Activated T-cell treated with anti-CD3 and anti-CD28 coated beads, Interleukin-2, amount 50 U/mL, for 48 hours (primary cell): ENCODE measurements around the gene ZBTB17.
A peak's percentile ranks its signal among the peaks of the same experiment; 100 is the strongest.
"Not testable (repeated sequence)": the region's sequence is repeated elsewhere in the genome, so short reads cannot be mapped to it uniquely, and the experiment has no call there.

ENCODE experiments used
- DNase-seq, 2 experiments: peaks; one replicate each; pipeline ENCODE4 v3.0.0-alpha.2; 2020

The ZBTB17 gene

GRCh38 chr1:15988856-15989736, 13.2 kb upstream of the ZBTB17 start:
- no peak for DNase-seq

DNA sequence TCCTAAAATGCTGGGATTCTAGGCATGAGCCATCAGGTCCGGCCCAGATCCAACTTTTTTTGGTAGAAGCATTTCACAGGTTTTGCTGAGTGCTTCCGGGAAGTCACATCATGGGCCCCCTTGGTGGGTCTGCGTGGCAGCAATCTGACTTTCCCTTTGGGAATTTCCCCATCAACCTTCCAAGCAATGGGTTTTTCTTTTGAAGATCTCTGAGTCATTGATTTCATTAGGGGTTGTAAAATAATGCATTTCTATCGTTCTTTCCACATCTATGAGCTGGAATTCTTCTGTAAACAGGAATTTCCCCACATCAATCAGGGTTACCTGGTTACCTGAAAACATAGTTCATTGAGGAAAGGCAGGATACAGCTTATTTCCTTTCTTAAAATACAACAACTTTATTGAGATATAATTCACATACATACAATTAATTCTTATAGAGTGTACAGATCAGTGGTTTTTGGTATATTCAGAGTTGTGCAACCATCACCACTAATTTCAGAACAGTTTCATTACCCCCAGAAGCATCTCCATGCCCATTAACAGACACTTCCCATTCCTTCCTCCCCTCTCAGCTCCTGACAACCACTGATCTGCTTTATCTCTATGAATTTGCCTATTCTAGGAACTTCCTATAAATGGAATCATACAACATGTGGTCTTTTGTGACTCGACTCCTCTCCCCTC, 9.9 kb upstream of the ZBTB17 start:
- no peak for DNase-seq

DNA sequence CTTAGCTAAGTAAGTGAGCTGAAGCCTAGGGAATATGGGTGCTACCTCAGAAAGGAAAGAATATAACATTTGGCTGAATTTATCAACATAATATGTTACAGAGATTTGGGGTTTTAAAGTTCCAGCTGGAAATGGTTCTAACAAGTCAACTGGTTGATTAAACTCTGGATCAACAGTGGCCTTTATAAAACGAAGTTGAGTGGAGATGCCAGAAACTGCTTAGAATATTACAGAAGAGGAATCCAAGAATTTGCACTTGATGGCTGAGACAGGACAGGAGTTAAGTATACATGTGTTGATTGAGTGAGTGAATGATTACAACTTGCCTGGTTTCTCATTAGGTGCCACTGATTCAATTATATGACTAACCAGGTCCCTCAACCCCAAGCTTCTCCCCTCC, 7.4 kb upstream of the ZBTB17 start:
- no peak for DNase-seq

- no peak for DNase-seq
Observed at GRCh38 chr1:15981679-15982078, 5.8 kb upstream of the ZBTB17 start.

DNA sequence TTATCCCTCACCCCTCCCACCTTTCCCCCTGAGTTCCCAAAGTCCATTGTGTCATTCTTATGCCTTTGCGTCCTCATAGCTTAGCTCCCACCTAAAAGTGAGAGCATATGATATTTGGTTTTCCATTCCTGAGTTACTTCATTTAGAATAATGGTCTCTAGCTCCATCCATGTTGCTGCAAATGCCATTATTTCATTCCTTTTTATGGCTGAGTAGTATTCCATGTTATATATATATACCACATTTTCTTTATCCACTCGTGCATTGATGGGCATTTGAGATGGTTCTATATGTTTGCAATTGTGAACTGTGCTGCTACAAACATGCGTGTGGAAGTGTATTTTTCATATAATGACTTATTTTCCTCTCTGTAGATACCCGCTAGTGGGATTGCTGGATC, 2.0 kb upstream of the ZBTB17 start:
- not testable (repeated sequence) for DNase-seq

GRCh38 chr1:15975358-15975804, 520 bp downstream of the ZBTB17 start:
- DNase-seq, result peak; percentile 87 to 91

GRCh38 chr1:15974855-15975254, 1.0 kb downstream of the ZBTB17 start:
- peak; percentile 54 to 65 for DNase-seq

- no peak for DNase-seq
Observed at GRCh38 chr1:15973772-15974171, 2.1 kb downstream of the ZBTB17 start.

DNA sequence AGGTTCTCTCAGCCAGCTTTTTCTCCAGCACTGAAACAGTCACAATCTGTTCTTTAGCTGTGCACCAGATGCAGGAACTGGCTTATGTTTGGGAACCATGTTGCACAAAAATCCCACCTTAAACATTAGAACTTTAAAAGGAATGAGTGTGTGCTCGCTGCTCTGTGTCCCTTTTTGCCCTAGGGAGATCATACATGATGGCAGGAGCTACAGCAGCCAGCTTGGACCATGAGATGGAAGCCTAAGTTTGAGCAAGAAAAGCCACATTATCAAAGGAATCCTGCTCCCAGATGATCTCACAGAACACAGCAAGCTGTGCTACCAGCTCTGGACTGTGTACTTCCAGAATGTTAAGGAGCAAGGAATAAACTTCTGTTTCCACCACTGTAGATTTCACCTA, 3.5 kb downstream of the ZBTB17 start:
- peak in 1 of 2 experiments; percentile 15 for DNase-seq

DNA sequence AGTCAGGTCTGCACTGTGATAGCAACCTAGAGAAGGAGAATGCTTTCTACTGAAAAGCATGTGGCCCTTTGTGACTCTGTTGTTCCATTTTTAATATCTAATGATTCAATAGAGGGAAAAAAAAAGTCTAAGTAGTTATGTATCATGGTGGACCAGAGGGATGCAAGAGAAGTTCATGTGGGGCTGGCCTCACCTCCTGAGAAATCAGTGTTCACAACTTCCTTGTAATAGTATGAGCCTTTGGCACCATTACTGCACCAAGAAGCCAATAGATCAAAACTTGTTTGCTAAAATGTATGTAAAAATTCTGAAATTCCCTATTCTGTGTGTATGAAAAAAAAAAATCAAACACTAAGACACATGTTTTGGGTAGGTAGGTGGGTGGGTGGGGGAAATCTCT, 5.0 kb downstream of the ZBTB17 start:
- DNase-seq, result no peak

- peak in 1 of 2 experiments; percentile 17 for DNase-seq
Observed at GRCh38 chr1:15969321-15969880, 6.5 kb downstream of the ZBTB17 start.

DNA sequence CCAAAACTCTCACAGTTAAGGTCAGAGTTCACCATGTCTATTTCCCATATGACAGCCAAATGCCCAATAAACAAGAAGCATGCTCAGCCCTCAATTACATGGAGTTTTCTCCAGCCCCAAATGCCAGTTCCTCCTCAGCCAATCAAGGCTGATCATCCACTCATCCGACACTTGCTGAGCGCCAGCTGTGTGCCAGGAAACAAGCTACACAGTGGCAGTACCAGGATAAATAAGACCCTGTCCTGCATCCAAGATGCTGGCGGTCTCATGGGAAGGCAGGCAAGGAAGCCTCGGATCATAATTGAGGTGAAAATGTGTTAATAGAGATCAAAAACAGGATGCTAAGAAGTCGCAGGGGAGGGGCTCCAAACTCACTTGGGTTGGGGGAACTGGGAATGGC, 7.7 kb downstream of the ZBTB17 start:
- peak in 1 of 2 experiments; percentile 13 for DNase-seq

DNA sequence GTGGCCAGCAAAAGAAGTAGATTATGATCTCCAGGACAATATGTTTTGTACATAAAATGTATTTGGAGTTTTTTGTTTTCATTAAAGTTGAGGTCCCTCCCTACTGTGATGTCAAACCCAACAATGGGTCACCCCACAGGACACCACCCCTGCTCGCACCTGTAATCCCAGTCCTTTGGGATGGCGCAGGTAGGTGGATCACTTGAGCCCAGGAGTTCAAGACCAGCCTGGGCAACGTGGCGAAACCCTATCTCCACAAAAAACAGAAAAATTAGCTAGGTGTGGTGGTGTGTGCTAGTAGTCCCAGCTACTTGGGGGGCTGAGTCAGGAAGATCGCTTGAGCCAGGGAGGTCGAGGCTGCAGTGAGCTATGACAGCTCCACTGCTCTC, 9.0 kb downstream of the ZBTB17 start:
- peak; percentile 20 to 24 for DNase-seq

DNA sequence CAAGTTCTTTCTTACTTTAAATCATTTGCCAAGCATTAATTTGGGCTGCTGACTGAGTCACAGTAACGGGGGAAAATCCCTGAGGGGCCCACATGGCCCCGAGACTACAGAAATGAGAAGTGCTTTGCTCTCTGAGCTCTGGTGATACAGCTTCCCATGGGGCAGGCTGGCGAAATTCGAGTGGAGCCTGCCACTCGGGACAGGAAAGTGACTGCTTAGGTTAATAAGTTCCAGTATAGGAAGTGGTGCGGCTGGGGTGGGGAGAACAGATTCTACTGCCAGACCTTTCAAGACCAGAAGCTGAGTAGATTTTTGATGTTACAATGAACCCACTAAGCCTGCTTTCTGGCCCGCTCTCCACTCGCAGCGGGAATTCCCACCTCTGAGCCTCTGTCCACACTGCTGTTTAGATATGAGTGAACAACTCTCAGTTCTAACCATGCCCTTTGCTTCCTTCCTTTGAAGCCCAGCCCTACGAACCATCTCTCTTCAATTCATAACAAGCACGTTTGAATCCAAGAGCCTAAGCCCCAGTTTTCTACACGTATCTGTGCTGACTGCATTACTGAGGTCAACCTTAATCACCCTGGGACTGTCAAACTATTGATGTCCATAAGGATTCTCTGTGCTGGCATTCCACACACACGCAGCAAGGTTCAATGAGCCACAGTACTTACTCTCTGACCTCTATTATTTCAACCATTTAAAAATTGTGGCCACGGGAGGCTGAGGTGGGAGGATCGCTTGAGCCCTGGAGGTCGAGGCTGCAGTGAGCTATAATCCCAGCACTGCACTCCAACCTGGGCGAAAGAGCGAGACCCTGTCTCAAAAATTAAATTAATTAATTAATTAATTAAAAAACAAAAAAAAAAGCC, 9.6 kb downstream of the ZBTB17 start:
- peak; percentile 90 to 92 for DNase-seq

DNA sequence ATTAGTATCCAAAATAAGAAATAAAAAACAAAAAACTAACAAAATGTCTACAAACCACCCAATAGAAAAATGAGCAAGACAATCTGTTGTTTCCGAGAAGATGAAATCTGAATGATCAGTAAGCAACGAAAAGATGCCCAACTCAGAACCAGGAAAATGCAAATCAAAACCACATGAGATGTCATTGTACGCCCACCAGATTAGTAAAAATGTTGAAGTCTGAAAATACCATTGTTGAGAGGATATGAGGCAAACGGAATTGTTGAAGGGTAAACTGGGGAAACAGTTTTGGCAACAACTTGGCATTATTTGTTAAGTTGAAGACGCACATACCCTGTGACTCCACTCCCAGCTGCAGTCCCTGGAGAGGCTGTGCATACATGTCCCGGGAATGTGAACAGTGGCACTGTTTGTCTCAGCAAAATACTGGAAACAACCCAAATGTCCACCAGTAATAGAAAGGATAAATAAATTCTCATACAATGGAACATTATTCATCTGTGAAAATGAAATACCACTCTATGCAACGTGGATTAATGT, 10.6 kb downstream of the ZBTB17 start:
- peak; percentile 62 to 67 for DNase-seq

DNA sequence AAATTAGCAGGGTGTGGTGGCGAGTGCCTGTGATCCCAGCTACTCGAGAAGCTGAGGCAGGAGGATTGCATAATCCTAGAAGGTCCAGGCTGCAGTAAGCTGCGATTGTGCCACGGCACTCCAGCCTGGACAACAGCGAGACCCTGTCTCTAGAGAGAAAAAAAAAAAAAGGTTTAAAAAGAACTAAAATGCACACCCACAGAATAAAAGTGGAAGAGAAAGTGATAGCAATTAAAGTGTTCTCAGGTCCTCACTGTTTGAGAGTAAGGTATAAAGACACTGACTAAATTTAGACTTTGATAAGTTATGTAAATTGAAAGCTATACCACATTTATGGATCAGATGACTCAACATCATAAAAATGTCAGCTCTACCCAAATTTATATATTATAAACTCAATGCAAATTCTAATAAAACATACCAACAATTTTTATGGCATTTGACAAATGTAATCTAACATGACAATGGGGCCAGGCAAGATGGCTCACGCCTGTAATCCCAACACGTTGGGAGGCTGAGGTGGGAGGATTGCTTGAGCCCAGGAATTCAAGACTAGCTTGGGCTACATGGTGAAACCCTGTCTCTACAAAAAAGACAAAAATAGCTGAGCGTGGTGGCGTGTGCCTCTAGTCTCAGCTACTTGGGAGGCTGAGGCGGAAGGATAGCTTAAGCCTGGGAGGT, 11.8 kb downstream of the ZBTB17 start:
- DNase-seq, result peak; percentile 56 to 60

GRCh38 chr1:15963363-15963967, 12.4 kb downstream of the ZBTB17 start:
- no peak for DNase-seq

DNA sequence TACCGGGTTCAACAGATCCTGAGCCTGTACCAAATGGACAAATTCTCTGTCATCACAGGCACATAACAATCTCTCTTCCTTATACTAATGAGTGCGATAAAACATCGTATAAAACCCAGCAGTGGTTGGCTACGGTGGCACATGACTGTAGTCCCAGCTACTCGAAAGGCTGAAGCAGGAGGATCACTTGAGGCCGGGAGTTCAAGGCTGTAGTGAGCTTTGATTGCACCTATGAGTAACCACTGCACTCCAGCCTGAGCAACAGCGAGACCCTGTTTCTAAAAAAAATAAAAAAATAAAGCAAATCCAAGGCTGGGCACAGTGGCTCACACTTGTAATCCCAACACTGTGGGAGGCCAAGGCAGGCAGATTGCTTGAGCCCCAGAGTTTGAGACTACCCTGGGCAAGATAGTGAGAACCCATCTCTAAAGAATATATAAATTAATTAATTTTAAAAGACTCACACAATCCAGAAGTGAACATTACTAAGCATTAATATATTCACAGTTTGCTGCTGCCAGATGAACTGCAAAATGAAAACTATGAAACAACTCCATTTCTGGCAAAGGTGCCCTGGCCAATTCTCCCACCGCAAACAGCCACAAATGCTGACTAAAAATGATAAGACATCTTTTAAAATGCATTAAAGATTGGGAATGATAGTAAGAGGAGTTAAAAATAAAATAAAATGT, 13.1 kb downstream of the ZBTB17 start:
- peak in 1 of 2 experiments; percentile 22 for DNase-seq

GRCh38 chr1:15962176-15962575, 13.7 kb downstream of the ZBTB17 start:
- DNase-seq, result peak in 1 of 2 experiments; percentile 16

DNA sequence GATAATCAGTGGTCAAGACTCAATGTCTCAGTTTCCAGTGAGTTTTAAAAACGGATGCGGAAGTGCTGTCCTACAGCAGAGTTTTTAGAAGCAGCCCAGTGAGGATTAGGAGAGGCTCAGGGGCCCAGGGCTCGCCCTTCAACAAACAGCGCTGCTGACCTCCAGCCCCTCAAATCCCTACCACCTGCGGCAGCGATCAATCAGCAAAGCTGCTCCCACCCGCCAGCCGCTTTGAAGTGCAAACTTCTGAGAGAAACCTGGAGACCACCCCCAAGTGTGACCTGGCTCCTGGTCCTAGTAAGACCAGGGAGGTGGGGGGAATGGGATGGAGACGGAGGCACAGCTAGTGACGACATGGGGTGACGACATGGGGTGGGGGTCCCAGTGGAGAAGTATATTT, 14.4 kb downstream of the ZBTB17 start:
- DNase-seq, result peak in 1 of 2 experiments; percentile 15

GRCh38 chr1:15960808-15961207, 15.1 kb downstream of the ZBTB17 start:
- DNase-seq, result no peak
